SK-N-SH treated with all-trans-retinoic acid at 6 μM for 48 hours (cell line): ENCODE results near the gene PAX5.

Source experiments
- GLIS3 ChIP-seq: fragments of 250-450 bp; sonication (Bioruptor Pico); IDR thresholded peaks from 2 replicates; pipeline ENCODE4 v1.5.0; 2020; ENCODE audit warnings: mild to moderate bottlenecking, moderate library complexity
- RARB ChIP-seq: fragments of 250-450 bp; sonication (Bioruptor Pico); IDR thresholded peaks from 2 replicates; pipeline ENCODE4 v1.8.0; 2021; ENCODE audit warnings: mild to moderate bottlenecking, moderate library complexity
- TOX ChIP-seq: fragments of 250-450 bp; sonication (Bioruptor Pico); IDR thresholded peaks from 2 replicates; pipeline ENCODE4 v1.8.0; 2021; ENCODE audit warnings: mild to moderate bottlenecking, moderate library complexity, borderline replicate concordance
- ZFP3 ChIP-seq: fragments of 250-450 bp; sonication (Bioruptor Pico); IDR thresholded peaks from 2 replicates; pipeline ENCODE4 v1.5.0; 2020; ENCODE audit warnings: mild to moderate bottlenecking, moderate library complexity
- ZFP30 ChIP-seq: fragments of 450-650 bp; formaldehyde crosslinking; IDR thresholded peaks from 2 replicates; pipeline ENCODE4 v1.5.0; 2022; ENCODE audit warnings: mild to moderate bottlenecking, moderate library complexity
- ZNF70 ChIP-seq: fragments of 450-650 bp; formaldehyde crosslinking; IDR thresholded peaks from 2 replicates; pipeline ENCODE4 v1.5.0; 2020; ENCODE audit warnings: mild to moderate bottlenecking, moderate library complexity
- ZNF8 ChIP-seq: fragments of 450-650 bp; formaldehyde crosslinking; IDR thresholded peaks from 2 replicates; pipeline ENCODE4 v1.5.0; 2020; ENCODE audit warnings: mild to moderate bottlenecking, moderate library complexity
- TF ChIP-seq, protein P1 (sequence below): fragments of 250-450 bp; sonication (Bioruptor Pico); IDR thresholded peaks from 2 replicates; pipeline ENCODE4 v1.8.0; 2020; ENCODE audit warnings: mild to moderate bottlenecking, moderate library complexity, borderline replicate concordance
- TF ChIP-seq, protein P2 (sequence below): fragments of 250-450 bp; sonication (Bioruptor Pico); IDR thresholded peaks from 2 replicates; pipeline ENCODE4 v1.5.1; 2020; ENCODE audit warnings: low read depth, mild to moderate bottlenecking, moderate library complexity

DNA sequence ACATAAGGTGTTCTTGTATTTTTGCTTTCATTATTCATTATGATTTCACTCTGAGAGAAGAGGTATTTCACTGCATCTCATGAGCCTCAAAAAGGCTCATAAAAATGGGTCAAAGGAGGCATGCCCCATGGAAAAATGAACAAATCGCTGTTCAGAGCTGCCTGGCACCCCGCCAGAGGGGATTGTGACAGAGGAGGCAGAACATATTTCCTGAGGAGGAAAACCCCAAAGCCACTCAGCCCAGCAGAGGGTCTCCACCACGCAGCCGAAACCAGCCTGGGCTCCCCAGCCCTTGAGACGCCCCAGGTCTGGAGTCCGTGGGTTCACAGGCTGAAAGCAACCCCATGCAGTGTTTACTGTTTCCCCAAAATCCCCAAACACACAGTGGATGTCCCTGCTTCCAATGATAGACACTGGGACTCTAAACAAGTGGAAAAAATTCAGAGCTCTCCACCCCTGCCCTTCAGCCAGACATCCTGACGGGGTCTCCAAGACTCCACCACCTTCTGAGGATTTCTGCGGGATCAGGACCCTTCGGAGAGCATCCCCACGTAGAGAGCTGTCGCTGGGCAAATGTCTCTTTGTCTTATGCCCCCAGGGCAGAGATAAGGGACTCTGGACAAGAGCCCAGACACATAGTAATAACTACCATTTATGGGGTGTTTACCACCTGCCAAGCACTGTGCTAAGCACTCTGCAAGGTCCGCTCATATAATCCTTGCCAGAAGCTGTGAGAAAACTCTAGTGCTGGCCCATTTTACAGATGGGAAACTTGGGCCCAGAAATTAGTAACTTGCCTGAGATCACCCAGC is 122.3 kb downstream of the PAX5 start:
- no peak for TF ChIP-seq ZNF8 (CRISPR knock-in tag)
- TF ChIP-seq RARB (CRISPR knock-in tag), result no peak
- no peak for TF ChIP-seq ZFP3 (CRISPR knock-in tag)
- TF ChIP-seq, protein P1, sequence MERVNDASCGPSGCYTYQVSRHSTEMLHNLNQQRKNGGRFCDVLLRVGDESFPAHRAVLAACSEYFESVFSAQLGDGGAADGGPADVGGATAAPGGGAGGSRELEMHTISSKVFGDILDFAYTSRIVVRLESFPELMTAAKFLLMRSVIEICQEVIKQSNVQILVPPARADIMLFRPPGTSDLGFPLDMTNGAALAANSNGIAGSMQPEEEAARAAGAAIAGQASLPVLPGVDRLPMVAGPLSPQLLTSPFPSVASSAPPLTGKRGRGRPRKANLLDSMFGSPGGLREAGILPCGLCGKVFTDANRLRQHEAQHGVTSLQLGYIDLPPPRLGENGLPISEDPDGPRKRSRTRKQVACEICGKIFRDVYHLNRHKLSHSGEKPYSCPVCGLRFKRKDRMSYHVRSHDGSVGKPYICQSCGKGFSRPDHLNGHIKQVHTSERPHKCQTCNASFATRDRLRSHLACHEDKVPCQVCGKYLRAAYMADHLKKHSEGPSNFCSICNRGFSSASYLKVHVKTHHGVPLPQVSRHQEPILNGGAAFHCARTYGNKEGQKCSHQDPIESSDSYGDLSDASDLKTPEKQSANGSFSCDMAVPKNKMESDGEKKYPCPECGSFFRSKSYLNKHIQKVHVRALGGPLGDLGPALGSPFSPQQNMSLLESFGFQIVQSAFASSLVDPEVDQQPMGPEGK, result no peak
- no peak for TF ChIP-seq ZNF70
- TF ChIP-seq ZFP30 (CRISPR knock-in tag), result no peak
- no peak for TF ChIP-seq GLIS3 (CRISPR knock-in tag)
- TF ChIP-seq TOX (CRISPR knock-in tag), result no peak
- TF ChIP-seq, protein P2, sequence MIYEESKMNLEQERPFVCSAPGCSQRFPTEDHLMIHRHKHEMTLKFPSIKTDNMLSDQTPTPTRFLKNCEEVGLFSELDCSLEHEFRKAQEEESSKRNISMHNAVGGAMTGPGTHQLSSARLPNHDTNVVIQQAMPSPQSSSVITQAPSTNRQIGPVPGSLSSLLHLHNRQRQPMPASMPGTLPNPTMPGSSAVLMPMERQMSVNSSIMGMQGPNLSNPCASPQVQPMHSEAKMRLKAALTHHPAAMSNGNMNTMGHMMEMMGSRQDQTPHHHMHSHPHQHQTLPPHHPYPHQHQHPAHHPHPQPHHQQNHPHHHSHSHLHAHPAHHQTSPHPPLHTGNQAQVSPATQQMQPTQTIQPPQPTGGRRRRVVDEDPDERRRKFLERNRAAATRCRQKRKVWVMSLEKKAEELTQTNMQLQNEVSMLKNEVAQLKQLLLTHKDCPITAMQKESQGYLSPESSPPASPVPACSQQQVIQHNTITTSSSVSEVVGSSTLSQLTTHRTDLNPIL, result no peak
